Activated T-helper 9 cell treated with anti-CD3 and anti-CD28 coated beads, Interleukin-2, amount 50 U/mL, for 16 hours (primary cell): Measurements from ENCODE around the gene TPMT.
"Not testable (repeated sequence)": the region's sequence is repeated elsewhere in the genome, so short reads cannot be mapped to it uniquely, and the experiment has no call there.

Experiments used
- DNase-seq: peaks from one replicate; pipeline ENCODE4 v3.0.0-alpha.2; 2020; ENCODE audit warnings: low read depth

The TPMT gene

DNA sequence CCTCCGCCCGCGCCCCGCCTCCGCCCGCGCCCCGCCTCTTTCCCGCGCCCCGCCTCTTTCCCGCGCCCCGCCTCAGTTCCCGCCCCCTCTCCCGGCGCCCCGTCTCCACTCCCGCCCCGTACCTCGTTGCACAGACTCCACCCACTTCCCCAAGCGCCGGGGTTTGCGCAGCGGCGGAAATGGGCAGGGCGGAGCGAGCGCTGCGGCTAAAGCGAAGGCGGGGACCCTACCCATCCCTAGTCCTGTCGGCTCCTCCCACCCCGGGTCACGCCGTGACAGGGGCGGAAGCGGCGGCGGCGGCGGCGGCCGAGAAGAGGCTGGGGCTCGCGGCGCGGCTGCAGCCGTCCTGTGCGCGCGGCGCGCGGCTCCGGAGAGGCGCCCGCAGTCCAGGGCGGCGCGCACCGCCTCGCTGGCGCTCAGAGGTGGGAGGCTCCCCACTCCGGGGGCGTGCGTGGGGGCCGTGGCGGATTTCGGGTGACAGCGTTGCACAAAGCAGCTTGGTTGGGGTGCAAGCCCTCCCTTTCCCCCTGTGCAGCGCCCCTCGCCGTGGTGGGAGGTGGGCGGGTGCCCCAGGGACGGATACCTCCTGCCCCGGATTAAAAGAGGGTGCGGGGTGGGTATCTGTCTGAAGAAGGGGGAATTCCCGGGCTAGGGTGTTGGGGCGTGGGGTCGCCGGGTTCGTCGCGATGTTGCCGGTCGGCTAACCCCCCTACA, 430 bp upstream of the TPMT start, which contains the start of gene KDM1B:
KDM1B (plus strand) TSS at position 273 of the 714 bp plus-strand sequence. CDS start 4,474 bp downstream, outside the sequence.
- peak; percentile 97 for DNase-seq

- no peak for DNase-seq
These were observed 1.6 kb downstream of the TPMT start for GRCh38 chr6:18153311-18153703.

- DNase-seq = no peak
These were observed 3.1 kb downstream of the TPMT start for GRCh38 chr6:18151801-18152200.

GRCh38 chr6:18151391-18151790, 3.5 kb downstream of the TPMT start:
- not testable (repeated sequence) for DNase-seq

DNA sequence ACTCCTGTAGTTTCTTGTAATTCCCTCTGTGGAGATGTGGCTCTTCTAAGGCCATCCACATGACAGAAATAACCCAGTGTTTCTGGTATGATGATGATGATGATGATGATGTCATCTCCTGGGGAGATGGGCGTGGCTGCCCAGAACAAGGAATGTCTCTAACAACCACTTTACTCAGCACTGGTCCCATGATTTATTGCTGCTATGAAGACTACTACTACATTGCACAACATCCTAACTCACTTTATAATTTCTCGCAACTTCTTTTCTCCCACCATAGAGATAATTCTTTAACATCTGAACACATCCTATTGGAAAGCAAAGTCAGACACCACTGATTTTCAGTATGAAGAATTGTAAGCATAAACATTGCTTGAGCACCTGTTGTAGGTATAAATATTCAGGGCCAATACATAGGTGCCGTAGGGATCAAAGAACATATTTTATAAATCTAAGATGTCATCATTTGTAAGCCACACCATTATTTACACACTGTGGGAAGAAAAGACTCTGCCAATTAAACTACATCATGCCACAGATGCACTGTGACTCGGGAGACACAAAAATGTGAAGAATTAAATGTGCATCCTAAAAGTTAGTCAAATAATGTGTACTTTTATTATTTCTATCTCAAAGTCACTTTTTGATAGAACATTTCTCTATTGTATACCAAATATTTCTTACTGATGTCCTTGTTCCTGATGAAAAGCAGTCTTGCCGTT, 6.4 kb downstream of the TPMT start:
- DNase-seq = no peak

DNA sequence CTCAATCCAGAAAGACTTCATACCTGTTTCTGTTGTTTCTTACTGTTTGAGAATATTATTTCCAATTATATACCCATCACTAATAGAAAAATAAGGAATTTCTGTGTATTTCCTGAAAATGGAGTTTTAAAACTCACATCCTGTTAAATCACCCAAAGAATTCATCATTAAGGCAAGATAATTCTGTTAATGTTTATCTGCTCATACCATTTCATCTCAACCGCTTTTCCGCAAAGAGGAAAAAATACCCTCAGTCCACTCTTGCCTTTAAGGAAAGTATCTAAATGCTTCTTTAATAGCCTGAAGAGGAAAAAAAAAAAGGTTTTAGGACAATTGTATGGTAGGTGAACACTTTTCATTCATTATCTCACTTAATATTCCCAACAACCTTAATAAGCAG, 7.3 kb downstream of the TPMT start:
- DNase-seq = no peak

- no peak for DNase-seq
These were observed 7.7 kb downstream of the TPMT start for GRCh38 chr6:18147160-18147559.

GRCh38 chr6:18142591-18142861, 12.4 kb downstream of the TPMT start:
- no peak for DNase-seq

DNA sequence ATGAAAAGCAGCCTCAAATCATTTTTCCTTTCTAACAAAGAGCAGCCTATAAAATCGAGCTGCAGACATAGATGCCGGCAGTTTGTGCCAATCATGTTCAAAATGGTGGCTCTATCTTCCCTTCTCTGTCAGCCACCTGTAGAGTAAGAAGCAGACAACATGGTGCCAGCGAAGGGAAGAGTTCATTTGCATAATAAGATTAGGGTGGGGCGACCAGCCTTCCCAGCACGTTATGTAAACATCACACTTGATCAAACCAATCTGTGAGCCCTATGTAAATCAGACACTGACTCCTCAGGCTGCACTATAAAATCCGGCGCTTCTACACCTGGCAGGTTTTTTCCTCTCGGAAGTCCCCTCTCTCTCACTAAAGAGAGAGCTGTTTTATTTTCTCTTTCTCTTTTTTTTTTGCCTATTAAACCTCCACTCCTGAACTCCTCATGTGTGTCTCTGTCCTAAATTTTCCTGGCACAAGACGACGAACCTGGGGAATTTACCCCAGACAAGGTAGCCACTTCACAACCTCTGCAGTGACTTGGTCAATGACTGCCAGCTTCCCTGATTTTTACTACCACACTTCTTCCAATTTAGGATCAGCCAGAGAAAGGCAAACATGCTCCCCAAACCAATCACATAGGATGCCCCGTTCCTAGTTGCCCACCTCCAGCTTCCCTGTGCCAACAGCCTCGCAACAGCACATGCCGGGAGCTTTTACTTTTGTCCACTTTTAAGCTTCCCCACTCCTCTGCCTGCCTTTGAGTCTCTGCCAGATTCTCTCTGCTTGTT, 12.9 kb downstream of the TPMT start:
- no peak for DNase-seq

- no peak for DNase-seq
These were observed 14.8 kb downstream of the TPMT start for GRCh38 chr6:18139935-18140621.

DNA sequence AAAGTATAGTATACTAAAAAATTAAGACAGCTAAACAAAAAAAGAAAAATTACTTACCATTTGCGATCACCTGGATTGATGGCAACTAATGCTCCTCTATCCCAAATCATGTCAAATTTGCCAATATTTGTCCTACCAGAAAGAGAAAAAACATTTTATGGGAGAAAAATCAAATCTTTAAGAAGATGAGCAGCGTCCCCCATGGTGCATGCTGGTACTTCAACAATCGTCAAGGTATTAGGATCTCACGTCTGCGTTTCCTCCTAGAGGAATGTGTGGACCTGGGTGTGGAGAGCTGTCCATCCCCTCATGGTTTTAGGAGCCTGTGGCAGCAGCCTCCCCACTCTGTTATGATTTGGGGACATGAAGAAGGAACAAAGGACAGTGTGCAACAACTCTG, 16.0 kb downstream of the TPMT start:
- no peak for DNase-seq

- no peak for DNase-seq
These were observed 18.6 kb downstream of the TPMT start for GRCh38 chr6:18136260-18136659.

DNA sequence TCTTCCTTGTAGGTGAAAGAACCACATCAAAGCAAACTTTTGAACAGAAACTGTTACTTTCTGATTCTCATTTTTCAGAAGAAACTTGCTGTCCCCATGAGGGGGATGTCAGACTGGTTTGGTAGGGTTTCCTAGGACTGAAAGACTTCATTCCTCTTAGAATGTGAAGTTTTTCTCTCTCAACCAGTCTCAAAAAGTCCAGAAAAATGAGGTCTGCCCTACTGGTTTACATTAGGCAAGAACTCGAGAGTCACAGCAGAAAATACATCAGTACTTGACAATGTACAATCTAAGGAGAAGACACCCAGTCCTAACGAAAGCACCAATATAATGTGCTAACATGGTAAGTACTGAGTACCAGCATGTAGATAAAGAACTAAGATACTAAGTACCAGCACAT, 19.7 kb downstream of the TPMT start:
- DNase-seq = no peak

DNA sequence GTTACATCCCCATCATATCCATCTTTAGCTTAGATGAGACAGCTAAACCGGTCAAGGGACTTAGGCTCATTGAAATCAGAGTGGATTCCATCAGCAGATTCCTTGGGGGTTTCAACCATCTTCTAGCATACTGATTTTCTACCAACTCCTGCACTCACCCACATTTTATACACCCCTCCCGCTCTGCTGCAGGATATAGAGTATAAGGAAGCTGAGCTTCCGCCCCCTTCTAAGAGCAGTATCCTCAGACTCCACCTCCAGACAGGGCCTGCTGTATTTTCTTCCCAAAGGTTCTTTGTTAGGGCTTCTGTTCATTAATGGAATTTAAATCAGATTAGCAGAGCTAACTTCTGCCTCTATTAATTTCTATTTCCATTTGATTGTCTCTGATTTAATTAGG, 22.5 kb downstream of the TPMT start:
- DNase-seq = no peak

- no peak for DNase-seq
These were observed 28.8 kb downstream of the TPMT start for GRCh38 chr6:18126121-18126520.

DNA sequence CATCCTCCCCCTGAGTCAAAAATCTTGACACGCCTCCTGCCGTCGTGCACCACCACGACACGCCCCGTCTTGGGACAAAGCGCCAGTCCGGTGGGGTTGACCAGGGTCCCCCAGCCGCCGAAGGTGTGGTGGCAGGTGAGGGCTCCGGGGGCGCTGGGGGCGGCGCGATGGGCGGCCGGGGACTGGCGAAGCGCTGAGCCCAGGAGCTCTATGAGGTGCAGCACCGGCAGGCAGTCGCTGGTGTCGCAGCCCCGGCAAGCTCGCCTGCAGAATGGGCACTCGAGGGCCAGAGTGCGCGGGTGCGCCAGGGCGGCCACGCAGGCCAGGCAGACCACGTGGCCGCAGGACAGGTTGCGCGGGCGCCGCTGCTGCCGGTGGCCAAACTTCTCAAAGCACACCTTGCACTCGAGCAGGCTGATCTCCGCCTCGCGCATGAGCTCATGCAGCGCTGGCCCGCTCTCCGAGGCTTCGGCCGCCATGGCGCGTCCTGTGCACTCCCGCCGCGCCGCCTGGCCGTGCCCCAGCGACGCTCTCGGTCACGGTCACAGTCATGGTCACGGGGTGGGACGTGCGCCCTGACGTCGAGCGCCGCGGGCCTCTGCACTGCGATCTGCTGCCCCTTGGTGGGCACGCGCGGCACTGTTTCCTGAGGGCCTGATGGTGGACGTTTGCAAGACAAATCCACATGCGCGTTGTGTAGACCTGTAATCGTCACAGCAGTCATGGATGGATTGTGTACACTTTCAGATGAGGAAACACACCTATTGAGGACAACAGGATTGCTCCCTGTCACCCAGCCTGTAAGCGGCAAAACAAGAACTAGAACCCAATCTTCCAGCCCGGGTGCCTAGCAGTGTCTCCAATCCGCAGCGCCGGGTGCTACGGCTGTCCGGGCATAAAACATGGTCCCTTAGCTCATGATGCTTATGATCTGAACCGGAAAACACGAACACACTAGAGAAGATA, 32.5 kb downstream of the TPMT start, which contains the start of gene NHLRC1:
NHLRC1 (minus strand) TSS at position 550 of the 966 bp plus-strand sequence; CDS start at position 479, 71 bp downstream.
- DNase-seq = peak; percentile 56

- DNase-seq = no peak
These were observed 33.2 kb downstream of the TPMT start for GRCh38 chr6:18121580-18122127.

- DNase-seq = no peak
These were observed 35.6 kb downstream of the TPMT start for GRCh38 chr6:18119236-18119635.

GRCh38 chr6:18118330-18118729, 36.5 kb downstream of the TPMT start:
- DNase-seq = no peak

GRCh38 chr6:18117136-18117535, 37.7 kb downstream of the TPMT start:
- no peak for DNase-seq

GRCh38 chr6:18115356-18115755, 39.5 kb downstream of the TPMT start:
- DNase-seq = no peak
